ENCODE data around the gene TAPBP. TPM values are rescaled to one million over a fixed set of nuclear protein-coding genes. Genes with fewer than 3 reads are reported as not detected.

Gene TAPBP
- total and polyA plus RNA-seq, 9 of the 15 experiments (the other 6 are each of a cell fraction or from before 2014, with no cell fraction given), result 5.6 to 74.0 (median 22.3) TPM

GRCh38 chr6:33288921-33289783 lies 24.7 kb downstream of the TAPBP start, which contains the start of the genes PFDN6 and WDR46 (continued):
- no peak for TF ChIP-seq ZNF280A (IDR thresholded peaks at IDR 0.05; ENCODE audit: low read depth, partially characterized antibody)
- no peak for TF ChIP-seq KHSRP (IDR thresholded peaks at IDR 0.05)
- no peak for TF ChIP-seq CBX2 (IDR thresholded peaks at IDR 0.05; ENCODE audit: insufficient read depth, low read length, poor library complexity, severe bottlenecking)
- TF ChIP-seq KAT2B (IDR thresholded peaks at IDR 0.05; ENCODE audit: low read depth, low read length), result no peak
- no peak for TF ChIP-seq MAFG (tag; conservative IDR thresholded peaks at IDR 0.05)
- no peak for TF ChIP-seq CCNT2 (IDR thresholded peaks at IDR 0.05; ENCODE audit: borderline replicate concordance, extremely low read depth, insufficient read length, low read depth, low read length)
- TF ChIP-seq SUPT5H (IDR thresholded peaks at IDR 0.05), result peak; percentile 75
- no peak for TF ChIP-seq RBM14 (IDR thresholded peaks at IDR 0.05; ENCODE audit: borderline replicate concordance, insufficient read depth, low read depth, low read length)
- no peak for TF ChIP-seq NCOA2 (IDR thresholded peaks at IDR 0.05; ENCODE audit: partially characterized antibody in 2 of 2)
- peak in 1 of 2 experiments; percentile 41; a peak in 1 of 4 replicates for TF ChIP-seq MAZ (CRISPR knock-in tag; conservative IDR thresholded peaks at IDR 0.05 in 1 of 2, IDR thresholded peaks at IDR 0.05 in 1 of 2)
- peak in 1 of 2 experiments; percentile 95; a peak in 3 of 4 replicates for TF ChIP-seq ARNT (IDR thresholded peaks at IDR 0.05)
- TF ChIP-seq BCOR (IDR thresholded peaks at IDR 0.05), result no peak
- no peak; the same call in 1 of the 2 replicates for TF ChIP-seq CBFA2T2 (conservative IDR thresholded peaks at IDR 0.05)
- TF ChIP-seq ZNF407 (IDR thresholded peaks at IDR 0.05; ENCODE audit: low read depth), result no peak
- TF ChIP-seq IRF2 (CRISPR knock-in tag; IDR thresholded peaks at IDR 0.05), result no peak
- no peak for TF ChIP-seq CGGBP1 (CRISPR knock-in tag; IDR thresholded peaks at IDR 0.05)
- TF ChIP-seq HDAC6 (IDR thresholded peaks at IDR 0.05; ENCODE audit: low read depth, low read length), result no peak

All from K562 (cell line).